NCI-H748 treated with DMSO at 0.1 percent for 48 hours (cell line): Measurements from ENCODE around the gene SAMD4A.

Experiments
- DNase-seq: peaks from one replicate; lab custom pipeline; 2025; lab: John Stamatoyannopoulos, UW

The SAMD4A gene

GRCh38 chr14:54566410-54567223 is at the start of gene SAMD4A:
Gene SAMD4A (plus strand): TSS chr14:54567128. CDS start chr14:54567917, 789 bp downstream.
- DNase-seq = peak; percentile 49

DNA sequence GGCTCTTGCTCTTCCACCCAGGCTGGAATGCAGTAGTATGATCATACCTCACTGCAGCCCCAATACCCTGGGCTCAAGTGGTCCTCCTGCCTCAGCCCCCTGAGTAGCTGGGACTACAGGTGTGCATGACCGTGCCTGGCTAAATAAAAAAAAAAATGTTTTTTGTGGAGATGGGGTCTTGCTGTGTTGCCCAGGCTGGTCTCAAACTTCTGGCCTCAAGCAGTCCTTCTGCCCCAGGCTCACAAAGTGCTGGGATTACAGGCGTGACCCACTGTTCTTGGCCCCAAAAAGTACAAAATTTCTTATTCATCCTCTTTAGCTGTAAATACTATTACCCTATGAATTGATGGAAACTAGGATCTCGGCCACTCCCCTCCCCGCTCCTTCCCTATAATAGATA is 42.5 kb upstream of the SAMD4A start:
- no peak for DNase-seq

DNA sequence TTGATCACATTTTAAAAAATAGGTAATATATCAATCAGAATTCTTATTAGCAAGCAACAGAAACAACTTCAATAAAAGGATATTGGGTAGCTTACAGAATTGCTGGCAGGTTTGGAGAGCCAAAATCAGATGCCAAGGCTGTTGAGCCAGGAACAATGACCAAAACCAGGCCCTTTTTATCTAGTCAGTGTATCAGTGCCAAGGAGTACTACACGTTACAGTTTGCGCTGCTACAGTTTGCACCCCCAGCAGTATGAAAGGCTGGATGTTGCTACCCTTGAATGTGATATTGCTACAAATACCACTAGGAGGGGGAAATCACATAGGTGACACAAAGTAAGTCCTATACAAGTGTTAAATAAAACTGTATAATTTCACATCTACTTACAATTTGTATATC is 38.0 kb upstream of the SAMD4A start:
- DNase-seq = no peak

DNA sequence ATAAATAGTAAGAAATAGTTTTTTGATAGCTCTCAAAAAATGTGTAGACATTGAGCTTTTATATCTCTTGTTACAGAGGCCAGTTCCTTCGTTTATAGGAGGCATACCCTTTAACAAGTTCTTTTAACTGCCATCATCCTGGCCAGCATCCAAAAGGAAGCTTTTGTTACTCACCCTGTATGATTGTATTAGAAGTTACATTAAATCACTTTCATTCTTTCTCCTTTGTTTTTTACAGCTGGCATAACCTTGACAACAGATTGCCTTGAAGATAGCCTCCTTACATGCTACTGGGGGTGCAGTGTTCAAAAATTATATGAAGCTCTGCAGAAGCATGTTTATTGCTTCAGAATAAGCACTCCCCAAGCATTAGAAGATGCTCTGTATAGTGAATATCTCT is 37.1 kb upstream of the SAMD4A start:
- DNase-seq = no peak

GRCh38 chr14:54532111-54533012 is 34.6 kb upstream of the SAMD4A start:
- no peak for DNase-seq

GRCh38 chr14:54533100-54533499 is 33.8 kb upstream of the SAMD4A start:
- DNase-seq = no peak

DNA sequence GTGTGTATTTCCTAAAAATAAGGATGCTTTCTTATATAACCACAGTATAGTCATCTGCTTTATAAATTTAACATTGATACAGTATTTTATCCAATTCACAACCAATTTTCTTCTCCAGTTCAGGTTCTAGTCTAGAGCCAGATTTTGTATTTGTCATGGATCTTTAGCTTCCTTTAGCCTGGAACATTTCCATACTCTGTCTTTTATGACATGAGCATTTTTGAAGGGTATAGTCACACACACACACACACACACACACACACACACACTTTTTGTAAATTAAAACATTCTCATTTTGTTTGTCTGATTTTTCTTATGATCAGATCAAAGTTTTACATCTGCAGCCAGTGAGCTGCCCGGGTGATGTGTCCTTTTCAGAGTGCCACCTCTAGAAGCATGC is 31.8 kb upstream of the SAMD4A start:
- DNase-seq = no peak

GRCh38 chr14:54535646-54536045 is 31.3 kb upstream of the SAMD4A start:
- no peak for DNase-seq

DNA sequence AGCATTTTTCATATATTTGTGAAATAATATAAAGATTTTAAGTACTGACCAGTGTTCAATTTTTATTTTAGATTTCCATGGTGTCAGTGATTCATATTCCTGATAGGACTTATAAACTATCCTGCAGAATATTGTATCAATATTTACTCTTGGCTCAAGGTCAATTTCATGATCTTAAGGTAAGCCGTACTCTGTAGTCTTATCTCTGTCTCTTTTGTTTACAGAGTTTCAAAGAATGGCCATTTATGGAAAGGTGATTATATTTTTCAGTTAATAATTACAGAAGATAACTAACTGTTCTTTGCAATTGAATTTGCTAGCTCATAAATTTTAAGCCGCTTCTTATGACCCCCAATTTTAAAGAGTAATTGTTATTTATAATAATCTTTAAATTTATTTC is 29.3 kb upstream of the SAMD4A start:
- no peak for DNase-seq

GRCh38 chr14:54538055-54538454 is 28.9 kb upstream of the SAMD4A start:
- no peak for DNase-seq

- no peak for DNase-seq
These were observed 19.3 kb upstream of the SAMD4A start for GRCh38 chr14:54547583-54547982.

GRCh38 chr14:54548491-54548890 is 18.4 kb upstream of the SAMD4A start:
- DNase-seq = no peak

DNA sequence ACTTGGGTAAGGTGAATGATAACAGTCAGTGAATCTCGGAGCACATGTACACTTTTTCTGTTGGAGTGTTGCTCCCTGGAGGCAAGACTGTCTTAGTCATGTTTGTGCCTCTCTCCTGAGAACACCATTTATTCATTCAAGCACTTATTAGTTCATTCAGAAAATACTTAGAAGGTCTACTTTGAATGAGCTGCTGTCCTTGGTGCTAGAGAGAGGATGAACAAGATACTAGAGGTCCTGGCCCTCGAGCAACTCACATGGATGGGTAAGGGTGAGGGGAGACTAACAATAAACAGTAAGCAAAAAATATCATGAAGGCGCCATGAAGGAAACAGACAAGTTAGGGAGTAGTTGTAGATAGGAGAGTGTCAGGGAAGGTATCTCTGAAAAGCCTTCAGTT is 17.1 kb upstream of the SAMD4A start:
- DNase-seq = no peak

GRCh38 chr14:54550514-54550913 is 16.4 kb upstream of the SAMD4A start:
- no peak for DNase-seq

DNA sequence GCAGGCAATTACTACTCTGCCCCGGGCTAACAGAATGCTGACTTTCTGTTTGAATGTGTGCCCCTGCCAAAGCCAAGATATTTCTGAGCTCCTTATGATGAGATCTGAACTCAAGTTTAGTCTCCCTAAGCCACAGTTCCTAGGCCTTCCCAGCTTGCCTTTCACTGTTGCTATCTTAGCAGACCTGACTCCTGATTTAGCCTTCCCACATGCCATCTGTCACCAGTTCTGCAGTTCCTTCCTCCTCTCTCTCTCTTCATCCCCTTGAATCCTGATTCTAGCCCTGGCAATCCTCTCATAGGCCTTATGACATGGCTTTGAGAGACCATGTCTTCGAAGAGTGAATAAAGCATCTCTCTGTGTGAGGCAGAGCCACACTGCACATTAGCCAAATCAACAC is 12.5 kb upstream of the SAMD4A start:
- no peak for DNase-seq

DNA sequence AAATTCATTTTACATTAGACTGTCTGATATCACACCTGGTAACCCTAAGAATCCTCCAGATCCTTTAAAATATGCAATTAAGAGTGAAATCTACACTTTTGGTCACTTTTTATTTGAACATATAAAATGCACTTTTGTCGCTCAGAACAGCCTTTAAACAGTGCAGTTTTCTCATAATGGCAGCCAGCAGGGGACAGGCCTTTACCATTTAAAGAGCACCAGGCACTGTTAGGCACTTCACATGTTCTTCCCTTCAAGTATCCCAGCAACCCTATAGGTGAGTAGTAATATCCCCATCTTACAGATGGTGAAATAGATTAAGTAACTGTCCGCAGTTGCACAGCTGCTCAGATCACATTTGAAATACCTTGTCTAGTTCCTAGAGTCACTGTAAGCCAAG is 11.3 kb upstream of the SAMD4A start:
- DNase-seq = no peak

DNA sequence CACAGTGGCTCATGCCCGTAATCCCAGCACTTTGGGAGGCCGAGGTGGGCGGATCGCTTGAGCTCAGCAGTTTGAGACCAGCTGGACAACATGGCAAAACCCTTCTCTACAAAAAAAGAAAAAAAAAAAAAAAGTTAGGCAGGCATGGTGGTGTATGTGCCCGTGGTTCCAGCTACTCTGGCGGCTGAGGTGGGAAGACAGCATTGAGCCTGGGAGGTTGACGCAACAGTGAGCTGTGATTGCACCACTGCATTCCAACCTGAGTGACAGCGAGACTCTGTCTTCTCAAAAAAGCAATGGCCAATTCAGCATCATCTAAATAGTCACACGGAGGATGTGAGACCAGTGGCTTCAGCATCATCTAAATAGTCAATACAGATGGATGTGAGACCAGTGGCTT is 10.4 kb upstream of the SAMD4A start:
- DNase-seq = no peak

DNA sequence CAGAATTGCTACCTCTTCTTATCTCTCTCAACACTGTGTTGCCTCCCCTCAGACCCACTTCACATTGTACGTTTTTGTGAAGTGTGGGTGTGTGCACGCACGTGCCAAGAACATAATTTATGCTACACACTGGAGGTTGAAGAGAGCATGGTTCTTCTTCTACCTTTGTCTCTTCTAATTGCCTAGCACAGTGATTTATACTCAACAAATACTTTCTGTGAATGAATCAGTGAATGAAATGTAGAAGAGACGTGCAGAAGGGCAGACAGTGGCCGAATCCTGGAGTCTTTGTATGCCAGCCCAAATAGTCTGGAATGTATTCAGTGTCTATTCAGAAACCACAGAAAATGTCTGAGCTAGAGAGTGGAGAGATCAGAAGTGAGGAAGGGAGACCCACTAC is 4.6 kb upstream of the SAMD4A start:
- no peak for DNase-seq

- DNase-seq = peak; percentile 15
These were observed 2.7 kb upstream of the SAMD4A start for GRCh38 chr14:54564071-54564867.

DNA sequence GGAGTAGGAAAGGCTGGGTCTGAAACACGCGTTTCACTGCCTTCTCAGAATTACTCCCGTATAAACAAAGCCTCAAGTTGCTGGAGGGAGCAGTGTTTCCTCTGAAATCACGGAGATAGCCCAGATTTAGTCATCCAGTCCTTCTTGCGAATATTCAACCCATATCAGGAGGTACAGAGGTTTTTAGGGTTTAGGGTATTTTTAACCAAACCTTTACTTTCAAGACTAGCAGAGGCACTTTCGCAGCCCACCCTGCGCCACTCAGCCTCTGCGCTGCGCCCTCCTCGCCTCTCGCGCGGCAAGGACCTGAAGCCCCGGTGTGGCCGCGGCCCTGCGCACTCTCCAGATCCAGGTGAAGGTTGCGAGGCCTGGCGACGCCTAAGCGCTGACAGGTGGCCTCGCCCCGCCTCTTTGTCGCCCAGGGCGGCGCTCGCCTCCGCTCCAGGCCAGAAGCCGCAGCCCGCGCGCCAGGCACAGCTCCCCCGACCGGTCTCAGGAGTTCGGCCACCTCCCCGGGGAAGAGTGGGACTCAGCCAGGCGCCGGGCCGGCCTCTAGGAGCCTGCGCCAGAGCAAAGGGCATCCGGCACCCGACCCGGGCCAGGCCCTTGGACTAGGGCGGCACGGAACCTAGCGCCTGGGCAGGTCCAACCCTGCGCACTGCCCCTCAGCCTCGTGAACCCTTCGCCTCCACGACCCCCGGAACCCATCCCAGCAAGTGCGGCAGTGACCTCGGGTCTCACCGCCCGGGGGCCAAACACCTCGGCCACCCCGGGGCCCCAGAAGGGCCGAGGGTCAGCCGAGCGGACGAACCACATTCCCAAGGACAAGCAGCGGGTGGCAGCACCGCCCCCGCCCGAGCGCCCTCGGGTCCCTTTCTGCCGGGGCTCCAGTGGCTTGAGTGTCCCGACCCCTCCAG is 1.8 kb upstream of the SAMD4A start:
- peak; percentile 76 for DNase-seq

DNA sequence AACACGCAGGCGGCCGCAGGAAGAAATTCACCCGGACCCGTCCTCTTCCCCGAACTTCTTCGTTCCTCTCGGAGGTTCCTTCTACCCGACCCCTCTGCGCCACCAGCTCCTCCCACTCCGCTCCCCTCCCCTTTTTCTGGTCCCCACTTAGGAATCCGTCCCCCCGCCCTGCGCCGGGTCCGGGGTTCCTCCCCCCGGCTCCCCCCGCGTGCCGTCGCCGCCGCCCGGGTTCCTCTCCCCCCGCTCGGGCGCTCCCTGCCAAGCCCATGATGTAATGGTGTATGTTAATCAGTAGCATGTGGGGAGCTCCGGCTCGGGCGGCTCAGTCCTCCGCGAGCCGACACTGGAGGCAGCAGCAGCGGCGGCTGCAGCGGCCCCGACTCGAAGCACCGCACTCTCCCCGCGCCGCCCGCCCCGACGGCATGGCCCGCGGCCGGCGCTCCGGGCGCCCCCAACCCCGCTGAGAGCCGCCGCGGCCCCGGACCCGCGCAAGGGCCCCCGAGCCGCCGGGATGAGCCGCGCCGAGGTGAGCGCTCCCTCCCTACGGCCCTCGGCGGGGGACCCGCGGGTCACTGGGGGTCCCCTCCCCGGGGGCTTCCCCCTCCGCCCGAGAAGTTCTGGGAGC is 1.0 kb upstream of the SAMD4A start:
- peak; percentile 32 for DNase-seq
